ENCODE results near the gene RFPL1.
"Not testable (repeated sequence)": the region's sequence is repeated elsewhere in the genome, so short reads cannot be mapped to it uniquely, and the experiment has no call there.

RFPL1 gene

GRCh38 chr22:29397791-29398190 lies 40.6 kb upstream of the RFPL1 start:
- in situ Hi-C loops (cut with HindIII; ENCODE audit: low sequenced_read_pairs) = no loop called here
- TF ChIP-seq, protein P1, sequence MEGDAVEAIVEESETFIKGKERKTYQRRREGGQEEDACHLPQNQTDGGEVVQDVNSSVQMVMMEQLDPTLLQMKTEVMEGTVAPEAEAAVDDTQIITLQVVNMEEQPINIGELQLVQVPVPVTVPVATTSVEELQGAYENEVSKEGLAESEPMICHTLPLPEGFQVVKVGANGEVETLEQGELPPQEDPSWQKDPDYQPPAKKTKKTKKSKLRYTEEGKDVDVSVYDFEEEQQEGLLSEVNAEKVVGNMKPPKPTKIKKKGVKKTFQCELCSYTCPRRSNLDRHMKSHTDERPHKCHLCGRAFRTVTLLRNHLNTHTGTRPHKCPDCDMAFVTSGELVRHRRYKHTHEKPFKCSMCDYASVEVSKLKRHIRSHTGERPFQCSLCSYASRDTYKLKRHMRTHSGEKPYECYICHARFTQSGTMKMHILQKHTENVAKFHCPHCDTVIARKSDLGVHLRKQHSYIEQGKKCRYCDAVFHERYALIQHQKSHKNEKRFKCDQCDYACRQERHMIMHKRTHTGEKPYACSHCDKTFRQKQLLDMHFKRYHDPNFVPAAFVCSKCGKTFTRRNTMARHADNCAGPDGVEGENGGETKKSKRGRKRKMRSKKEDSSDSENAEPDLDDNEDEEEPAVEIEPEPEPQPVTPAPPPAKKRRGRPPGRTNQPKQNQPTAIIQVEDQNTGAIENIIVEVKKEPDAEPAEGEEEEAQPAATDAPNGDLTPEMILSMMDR (IDR thresholded peaks at IDR 0.05; ENCODE audit: low read depth, low read length) = no peak
- no peak overlapping the region for H3K4me3 ChIP-seq (ENCODE audit: low read depth, low read length)
- DNase-seq (ENCODE audit: low read depth, low spot score) = no peak

GRCh38 chr22:29400576-29400975 lies 37.8 kb upstream of the RFPL1 start:
- DNase-seq (ENCODE audit: low read depth, low spot score) = no peak
- in situ Hi-C loops (cut with HindIII; ENCODE audit: low sequenced_read_pairs) = no loop called here
- TF ChIP-seq, protein P1 (IDR thresholded peaks at IDR 0.05; ENCODE audit: low read depth, low read length) = no peak
- H3K4me3 ChIP-seq (ENCODE audit: low read depth, low read length) = no peak overlapping the region

DNA sequence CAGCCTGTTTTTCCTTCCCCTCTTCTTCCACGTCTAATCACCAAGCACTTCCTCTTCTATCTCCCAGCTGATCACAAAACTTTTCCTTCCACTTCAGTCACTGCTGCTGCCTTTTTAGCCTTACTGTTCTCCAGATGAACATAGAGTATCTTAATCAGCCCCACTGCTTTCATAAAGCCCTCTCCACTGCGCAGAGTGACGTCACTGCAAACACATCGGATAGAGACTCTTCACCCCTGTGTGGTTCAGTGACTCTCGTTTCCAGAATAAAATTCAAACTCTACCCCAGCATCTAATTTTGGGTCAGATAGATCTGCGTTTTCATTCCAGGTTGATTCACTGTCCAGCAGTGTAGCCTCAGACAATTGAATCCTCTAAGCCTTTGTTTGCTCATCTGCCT lies 36.8 kb upstream of the RFPL1 start:
- DNase-seq (ENCODE audit: low read depth, low spot score); in situ Hi-C loops (cut with HindIII; ENCODE audit: low sequenced_read_pairs); H3K4me3 ChIP-seq (ENCODE audit: low read depth, low read length): not testable (repeated sequence)

DNA sequence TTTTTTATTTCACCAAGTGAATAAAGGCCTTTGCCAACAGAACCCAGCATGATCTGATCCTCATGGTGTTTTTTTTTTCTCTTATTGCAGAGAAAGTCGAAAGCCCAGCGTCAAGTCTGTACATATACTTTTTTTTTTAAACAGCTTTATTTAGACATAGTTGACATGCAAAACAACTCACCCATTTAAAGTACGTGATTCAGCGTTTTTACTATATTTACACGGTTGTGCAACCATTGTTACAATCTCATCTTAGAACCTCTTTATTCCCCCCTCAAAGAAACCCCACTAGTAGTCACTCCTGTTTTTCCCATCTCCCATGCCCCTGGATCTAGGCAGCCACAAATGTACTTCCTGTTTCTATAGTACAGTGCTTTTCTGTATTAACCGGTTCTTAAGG lies 29.4 kb upstream of the RFPL1 start:
- TF ChIP-seq, protein P1 (IDR thresholded peaks at IDR 0.05; ENCODE audit: low read depth, low read length) = no peak
- H3K4me3 ChIP-seq (ENCODE audit: low read depth, low read length) = no peak overlapping the region
- no peak for DNase-seq (ENCODE audit: low read depth, low spot score)
- in situ Hi-C loops (cut with HindIII; ENCODE audit: low sequenced_read_pairs) = no loop called here

DNA sequence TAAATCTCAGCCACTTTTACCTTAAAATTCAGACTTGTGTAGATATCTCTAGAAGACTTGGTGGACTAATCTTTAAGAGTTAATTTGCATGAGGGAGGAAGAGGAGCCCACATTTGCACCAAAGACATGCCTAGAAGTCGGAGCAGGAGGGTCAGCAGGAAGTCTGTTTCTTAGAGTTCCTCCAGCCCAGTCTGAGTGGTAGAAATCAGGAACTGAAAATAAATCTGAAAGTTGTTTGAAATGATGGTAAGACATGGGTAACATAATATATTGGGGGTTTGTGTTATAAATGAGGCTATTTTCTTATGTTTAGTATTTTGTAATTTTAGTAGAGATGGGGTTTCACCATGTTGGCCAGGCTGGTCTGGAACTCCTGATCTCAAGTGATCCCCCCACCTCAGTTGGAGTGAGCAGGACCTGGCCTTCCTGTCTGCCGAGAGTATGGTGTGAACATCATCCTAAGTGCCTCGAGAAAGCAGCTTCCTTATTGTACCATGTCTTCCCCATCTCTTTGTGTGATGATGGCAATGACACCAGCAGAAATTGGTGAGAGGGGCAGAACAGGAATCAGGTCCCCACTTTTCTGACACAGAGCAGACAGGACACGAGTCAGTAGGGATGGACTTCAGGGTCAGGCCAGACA lies 26.7 kb upstream of the RFPL1 start:
- H3K4me3 ChIP-seq (ENCODE audit: low read depth, low read length); in situ Hi-C loops (cut with HindIII; ENCODE audit: low sequenced_read_pairs); DNase-seq (ENCODE audit: low read depth, low spot score): not testable (repeated sequence)

GRCh38 chr22:29412772-29413171 lies 25.6 kb upstream of the RFPL1 start:
- H3K4me3 ChIP-seq (ENCODE audit: low read depth, low read length); in situ Hi-C loops (cut with HindIII; ENCODE audit: low sequenced_read_pairs); DNase-seq (ENCODE audit: low read depth, low spot score): not testable (repeated sequence)
- TF ChIP-seq, protein P1 (IDR thresholded peaks at IDR 0.05; ENCODE audit: low read depth, low read length) = peak; percentile 43

GRCh38 chr22:29414951-29415591 lies 23.3 kb upstream of the RFPL1 start:
- DNase-seq (ENCODE audit: low read depth, low spot score); in situ Hi-C loops (cut with HindIII; ENCODE audit: low sequenced_read_pairs); H3K4me3 ChIP-seq (ENCODE audit: low read depth, low read length): not testable (repeated sequence)

DNA sequence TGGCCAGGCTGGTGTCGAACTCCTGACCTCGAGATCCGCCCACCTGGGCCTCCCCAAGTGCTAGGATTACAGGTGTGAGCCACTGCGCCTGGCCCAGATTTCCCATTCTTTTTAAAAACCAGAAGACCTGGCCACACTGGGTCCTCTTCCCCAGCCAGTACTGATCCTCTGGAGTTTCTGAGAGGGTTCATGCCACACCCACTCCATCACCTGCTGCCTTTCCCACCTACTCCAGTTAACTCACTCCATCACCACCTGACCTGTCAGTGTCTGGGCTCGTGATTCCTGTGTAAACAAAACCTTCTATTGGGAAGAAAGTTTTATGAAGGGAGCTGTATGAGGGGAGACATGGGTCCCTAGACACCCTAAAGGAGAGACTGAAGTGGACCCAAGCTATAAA lies 19.7 kb upstream of the RFPL1 start:
- in situ Hi-C loops (cut with HindIII; ENCODE audit: low sequenced_read_pairs); DNase-seq (ENCODE audit: low read depth, low spot score); H3K4me3 ChIP-seq (ENCODE audit: low read depth, low read length): not testable (repeated sequence)

GRCh38 chr22:29426476-29426875 lies 11.9 kb upstream of the RFPL1 start:
- no peak for DNase-seq (ENCODE audit: low read depth, low spot score)
- H3K4me3 ChIP-seq (ENCODE audit: low read depth, low read length) = no peak overlapping the region
- in situ Hi-C loops (cut with HindIII; ENCODE audit: low sequenced_read_pairs) = no loop called here
- TF ChIP-seq, protein P1 (IDR thresholded peaks at IDR 0.05; ENCODE audit: low read depth, low read length) = no peak
